T-helper 17 cell (primary cell): ENCODE results near the gene CHD8. TPM values are rescaled to one million over a fixed set of nuclear protein-coding genes. Genes with fewer than 3 reads are reported as not detected.
"Not testable (repeated sequence)": the region's sequence is repeated elsewhere in the genome, so short reads cannot be mapped to it uniquely, and the experiment has no call there.

Experiments
- ATAC-seq: fragments of 150-1000 bp; cut with Tn5 transposase; 2 replicates; pipeline ENCODE4 v1.10.0; 2021; ENCODE audit warnings: mild to moderate bottlenecking, moderate library complexity
- DNase-seq, 3 donors: peaks; one replicate each; pipeline versions ENCODE4 v3.0.0 to v3.0.0-alpha.2; 2020 to 2021
- H3K9me3 ChIP-seq: one replicate; pipeline ENCODE4 v1.7.0; 2013; ENCODE audit warnings: low read length, mild to moderate bottlenecking; ENCODE audit not compliant: control insufficient read depth, poor library complexity, severe bottlenecking
- H3K27ac Mint-ChIP-seq: one replicate; pipeline ENCODE4 v1.8.0; 2022; ENCODE audit warnings: mild to moderate bottlenecking, moderate library complexity, mixed read lengths
- H3K27me3 Mint-ChIP-seq: one replicate; pipeline ENCODE4 v1.8.0; 2022; ENCODE audit warnings: mixed read lengths
- H3K36me3 Mint-ChIP-seq: one replicate; pipeline ENCODE4 v1.8.0; 2022; ENCODE audit warnings: low read depth, mixed read lengths
- H3K4me1 Mint-ChIP-seq: one replicate; pipeline ENCODE4 v1.8.0; 2022; ENCODE audit warnings: mild to moderate bottlenecking, mixed read lengths
- H3K4me3 Mint-ChIP-seq: one replicate; pipeline ENCODE4 v1.8.0; 2022; ENCODE audit warnings: mild to moderate bottlenecking, moderate library complexity, mixed read lengths
- total RNA-seq, 4 donors: library from RNA in 2 of 4; stranded (reverse) in 2 of 4; gene quantifications; one replicate each; pipeline ENCODE4 v1.2.3 and lab custom pipeline; 2022 to 2026

Gene CHD8
- total RNA-seq, 2 donors from 2014 or later: 128 to 131 TPM

GRCh38 chr14:21467616-21468015 lies 11.7 kb upstream of the CHD8 start:
- Mint-ChIP-seq H3K27ac (no peak overlapping the region), H3K4me3 (no peak overlapping the region), H3K36me3 (peaks cover 5% of the 10 kb centered on the region), H3K27me3 (no peaks in the 10 kb centered on the region), H3K4me1 (peaks cover 4% of the 10 kb centered on the region)
- ATAC-seq: no peak
- no peak for DNase-seq
- H3K9me3 ChIP-seq: no peaks in the 10 kb centered on the region

GRCh38 chr14:21455592-21455911 lies 371 bp downstream of the CHD8 start:
- Mint-ChIP-seq H3K36me3 (peaks cover 2% of the 10 kb centered on the region), H3K27ac (peak overlapping the region; percentile 94), H3K4me1 (peaks cover 20% of the 10 kb centered on the region), H3K27me3 (no peaks in the 10 kb centered on the region), H3K4me3 (peak overlapping the region; percentile 95)
- no peaks in the 10 kb centered on the region for H3K9me3 ChIP-seq
- no peak for DNase-seq
- peak; percentile 5 for ATAC-seq

- Mint-ChIP-seq H3K27me3 (no peaks in the 10 kb centered on the region), H3K4me3 (peak overlapping the region; percentile 95), H3K36me3 (peaks cover 2% of the 10 kb centered on the region), H3K4me1 (peaks cover 25% of the 10 kb centered on the region), H3K27ac (peak overlapping the region; percentile 94)
- peak; percentile 8 for ATAC-seq
- H3K9me3 ChIP-seq: no peaks in the 10 kb centered on the region
- DNase-seq: no peak
These were observed 929 bp downstream of the CHD8 start for GRCh38 chr14:21454843-21455544.

DNA sequence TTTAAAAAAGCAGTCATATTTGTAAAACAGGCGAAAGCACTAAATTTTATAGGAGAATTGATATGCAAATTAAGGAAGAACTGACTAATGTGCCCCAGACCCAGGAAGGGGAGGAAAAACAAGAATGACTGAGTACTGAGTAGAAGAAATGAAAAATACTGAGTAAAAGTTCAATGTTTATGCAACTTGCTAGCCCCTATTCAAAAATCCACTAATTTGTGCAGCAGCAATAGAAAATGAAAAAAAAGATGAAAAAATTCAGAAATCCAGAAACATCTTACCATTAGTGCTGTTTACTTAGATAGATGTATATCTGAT lies 6.1 kb downstream of the CHD8 start:
- peak overlapping the region; percentile 63 for H3K27ac Mint-ChIP-seq
- H3K4me1 Mint-ChIP-seq: peaks cover 42% of the 10 kb centered on the region
- ATAC-seq (no peak), DNase-seq (no peak)
- H3K27me3 Mint-ChIP-seq: no peaks in the 10 kb centered on the region
- no peaks in the 10 kb centered on the region for H3K9me3 ChIP-seq
- peaks cover 4% of the 10 kb centered on the region for H3K36me3 Mint-ChIP-seq
- H3K4me3 Mint-ChIP-seq: peak overlapping the region; percentile 45

DNA sequence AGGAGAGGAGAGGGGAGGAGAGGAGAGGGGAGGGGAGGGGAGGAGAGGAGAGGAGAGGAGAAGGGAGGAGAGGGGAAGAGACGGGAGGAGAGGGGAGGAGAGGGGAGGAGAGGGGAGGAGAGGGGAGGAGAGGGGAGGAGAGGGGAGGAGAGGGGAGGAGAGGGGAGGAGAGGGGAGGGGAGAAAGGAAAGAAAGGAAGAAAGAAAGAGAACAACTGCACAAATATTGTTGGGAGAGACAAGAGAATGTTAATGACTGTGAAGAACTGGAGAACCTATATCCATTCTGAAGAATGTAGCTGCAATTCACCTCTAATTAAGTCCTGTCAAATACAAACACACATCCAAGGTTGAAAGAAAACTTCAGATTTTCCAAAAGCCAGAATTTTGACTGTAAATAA lies 13.3 kb downstream of the CHD8 start:
- DNase-seq, H3K36me3 Mint-ChIP-seq, H3K27me3 Mint-ChIP-seq, H3K9me3 ChIP-seq, ATAC-seq, H3K4me3 Mint-ChIP-seq: not testable (repeated sequence)
- Mint-ChIP-seq H3K4me1 (peaks cover 40% of the 10 kb centered on the region), H3K27ac (peak overlapping the region; percentile 84)

GRCh38 chr14:21440859-21441258 lies 15.1 kb downstream of the CHD8 start:
- DNase-seq: no peak
- ATAC-seq: no peak
- no peak overlapping the region for H3K4me3 Mint-ChIP-seq
- peak overlapping the region; percentile 81 for H3K27ac Mint-ChIP-seq
- H3K9me3 ChIP-seq: no peaks in the 10 kb centered on the region
- no peaks in the 10 kb centered on the region for H3K27me3 Mint-ChIP-seq
- H3K4me1 Mint-ChIP-seq: peaks cover 40% of the 10 kb centered on the region
- peaks cover 4% of the 10 kb centered on the region for H3K36me3 Mint-ChIP-seq

DNA sequence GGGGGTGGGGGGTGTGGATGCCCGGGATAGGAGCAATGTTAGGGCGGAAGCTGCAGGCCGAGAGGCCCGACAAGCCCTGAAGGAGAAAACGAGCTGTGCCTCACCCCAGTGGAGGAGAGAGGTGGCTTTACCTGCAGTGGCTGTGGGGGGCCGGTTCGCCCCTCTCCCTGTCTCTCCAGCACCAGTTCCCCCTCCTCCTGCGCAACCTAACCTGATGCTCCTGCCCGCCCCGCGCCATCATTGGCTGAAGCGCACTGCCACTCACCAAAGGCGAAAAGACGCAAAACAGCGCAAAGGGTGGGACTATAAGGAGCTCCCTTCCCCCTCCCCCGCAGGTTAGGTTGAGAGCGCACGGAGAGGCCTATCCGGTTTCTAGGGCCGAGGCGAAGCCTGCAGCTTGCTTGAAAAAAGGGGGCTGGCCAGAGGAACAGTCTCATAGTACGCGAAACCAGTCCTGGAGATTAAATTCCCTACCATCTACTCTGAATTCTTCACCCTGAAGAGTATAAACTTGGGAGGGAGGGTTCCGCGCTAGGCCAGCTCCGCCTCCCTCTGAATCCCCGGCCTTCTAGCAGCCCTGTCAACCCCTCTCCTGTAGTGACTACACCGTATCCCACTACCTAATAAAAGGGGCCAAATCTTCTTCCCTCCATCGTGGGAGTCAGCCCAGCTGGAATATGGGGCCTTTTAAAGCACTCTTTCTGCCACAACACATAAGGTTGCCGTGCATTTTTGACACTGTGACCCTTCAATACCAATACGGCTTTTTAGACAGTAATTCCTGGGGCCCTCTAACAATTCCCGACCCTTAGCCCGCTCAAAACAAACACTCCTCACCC lies 18.6 kb downstream of the CHD8 start:
- Mint-ChIP-seq H3K27me3 (no peaks in the 10 kb centered on the region), H3K36me3 (peaks cover 6% of the 10 kb centered on the region), H3K4me3 (peak overlapping the region; percentile 98), H3K4me1 (peaks cover 55% of the 10 kb centered on the region), H3K27ac (peak overlapping the region; percentile 96)
- no peaks in the 10 kb centered on the region for H3K9me3 ChIP-seq
- DNase-seq (peak; percentile 93 to 99 (median 95)), ATAC-seq (peak; percentile 99)

GRCh38 chr14:21436567-21437062 lies 19.3 kb downstream of the CHD8 start:
- H3K27ac Mint-ChIP-seq: peak overlapping the region; percentile 96
- DNase-seq: no peak
- H3K9me3 ChIP-seq: no peaks in the 10 kb centered on the region
- H3K4me1 Mint-ChIP-seq: peaks cover 51% of the 10 kb centered on the region
- ATAC-seq: no peak
- peaks cover 6% of the 10 kb centered on the region for H3K36me3 Mint-ChIP-seq
- peak overlapping the region; percentile 98 for H3K4me3 Mint-ChIP-seq
- H3K27me3 Mint-ChIP-seq: no peaks in the 10 kb centered on the region

DNA sequence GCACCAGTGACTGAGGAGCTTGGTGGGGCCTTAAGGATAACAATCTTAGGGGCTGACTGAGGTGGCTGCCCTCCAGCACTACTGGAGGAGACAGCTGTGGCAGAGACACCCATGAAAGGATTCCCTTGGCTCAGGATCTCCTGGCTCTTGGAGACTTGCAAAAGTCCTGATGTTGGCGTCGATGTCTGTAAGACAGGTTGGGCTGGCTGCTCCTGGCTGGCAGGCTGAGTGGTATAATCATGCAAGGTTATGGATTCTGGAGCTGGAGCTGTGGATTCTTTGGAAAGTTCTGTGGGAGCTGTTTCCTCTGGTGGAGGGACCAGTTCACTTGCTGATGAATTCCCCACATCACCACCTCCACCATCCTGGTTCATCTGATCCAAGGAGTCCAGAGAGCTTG lies 24.8 kb downstream of the CHD8 start:
- peaks cover 12% of the 10 kb centered on the region for H3K36me3 Mint-ChIP-seq
- no peaks in the 10 kb centered on the region for H3K9me3 ChIP-seq
- H3K4me3 Mint-ChIP-seq: no peak overlapping the region
- no peaks in the 10 kb centered on the region for H3K27me3 Mint-ChIP-seq
- peaks cover 25% of the 10 kb centered on the region for H3K4me1 Mint-ChIP-seq
- ATAC-seq (no peak), DNase-seq (no peak)
- H3K27ac Mint-ChIP-seq: no peak overlapping the region

- ATAC-seq: no peak
- Mint-ChIP-seq H3K27me3 (no peaks in the 10 kb centered on the region), H3K27ac (no peak overlapping the region), H3K4me3 (peak overlapping the region; percentile 21), H3K4me1 (peaks cover 11% of the 10 kb centered on the region), H3K36me3 (peaks cover 7% of the 10 kb centered on the region)
- H3K9me3 ChIP-seq: no peaks in the 10 kb centered on the region
- no peak for DNase-seq
These were observed 27.0 kb downstream of the CHD8 start for GRCh38 chr14:21428930-21429329.

- H3K4me1 Mint-ChIP-seq: peaks cover 2% of the 10 kb centered on the region
- H3K27me3 Mint-ChIP-seq: no peaks in the 10 kb centered on the region
- no peak overlapping the region for H3K4me3 Mint-ChIP-seq
- H3K36me3 Mint-ChIP-seq: peaks cover 8% of the 10 kb centered on the region
- no peak overlapping the region for H3K27ac Mint-ChIP-seq
- H3K9me3 ChIP-seq: no peaks in the 10 kb centered on the region
- DNase-seq: no peak
- ATAC-seq: no peak
These were observed 29.2 kb downstream of the CHD8 start for GRCh38 chr14:21426692-21427091.

- H3K27me3 Mint-ChIP-seq: no peaks in the 10 kb centered on the region
- no peak for DNase-seq
- no peak overlapping the region for H3K4me3 Mint-ChIP-seq
- no peak for ATAC-seq
- H3K27ac Mint-ChIP-seq: peak overlapping the region; percentile 37
- no peaks in the 10 kb centered on the region for H3K9me3 ChIP-seq
- H3K4me1 Mint-ChIP-seq: peaks cover 3% of the 10 kb centered on the region
- peaks cover 3% of the 10 kb centered on the region for H3K36me3 Mint-ChIP-seq
These were observed 36.4 kb downstream of the CHD8 start for GRCh38 chr14:21419528-21419927.

DNA sequence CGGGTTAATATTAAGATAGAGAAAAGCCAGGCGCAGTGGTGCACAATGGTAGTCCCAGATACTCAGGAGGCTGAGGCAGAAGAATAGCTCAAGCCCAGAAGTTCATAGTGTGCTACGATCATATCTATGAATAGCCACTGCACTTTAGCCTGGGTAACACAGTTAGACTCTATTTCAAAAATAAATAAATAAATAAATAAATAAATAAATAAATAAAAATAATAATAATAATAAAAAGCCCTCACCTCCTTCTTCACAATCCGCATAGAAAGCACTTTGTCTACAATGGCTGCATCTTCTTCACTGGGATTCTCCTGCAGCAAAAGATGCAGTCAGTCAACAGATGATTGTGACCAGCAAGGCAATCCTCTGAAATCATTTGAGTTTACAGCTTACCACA lies 40.6 kb downstream of the CHD8 start:
- H3K4me3 Mint-ChIP-seq: no peak overlapping the region
- H3K36me3 Mint-ChIP-seq: peaks cover 8% of the 10 kb centered on the region
- no peaks in the 10 kb centered on the region for H3K9me3 ChIP-seq
- peaks cover 3% of the 10 kb centered on the region for H3K4me1 Mint-ChIP-seq
- H3K27me3 Mint-ChIP-seq: no peaks in the 10 kb centered on the region
- no peak for ATAC-seq
- no peak overlapping the region for H3K27ac Mint-ChIP-seq
- no peak for DNase-seq
